ENCODE measurements around the gene MCOLN2. TPM values are rescaled to one million over a fixed set of nuclear protein-coding genes. Genes with fewer than 3 reads are reported as not detected.
"Not testable (repeated sequence)": the region's sequence is repeated elsewhere in the genome, so short reads cannot be mapped to it uniquely, and the experiment has no call there.

The MCOLN2 gene
- total and polyA plus RNA-seq, 4 donors, result 0.16 to 0.28 (median 0.25) TPM; not detected in 1

DNA sequence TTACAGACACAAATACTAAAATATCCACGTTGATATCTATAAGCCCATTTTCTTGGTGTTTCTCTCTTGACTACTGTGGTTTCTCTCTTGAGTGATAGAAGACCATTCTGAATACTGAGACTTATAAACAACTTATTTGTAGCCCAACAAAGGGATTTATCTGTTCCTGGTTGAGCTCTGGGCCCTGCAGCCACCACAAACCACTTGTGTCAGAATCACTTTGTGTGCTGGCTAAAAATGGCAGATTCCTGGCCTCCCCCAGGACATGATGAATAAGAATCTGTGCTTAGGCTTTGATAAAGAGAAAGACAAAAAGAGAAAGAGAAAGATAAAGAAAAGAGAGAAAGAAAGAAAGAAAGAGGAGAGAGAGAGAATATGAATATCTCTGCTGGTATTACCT is 18.9 kb upstream of the MCOLN2 start:
- no peak overlapping the region for H3K4me3 ChIP-seq (ENCODE audit: low read depth in 1 of 3, low read length in 3 of 3)
- WGBS, result 82% methylated on average over 1 of the region's 1 CpG
- H3K36me3 ChIP-seq (ENCODE audit: control insufficient read depth in 4 of 4, insufficient read depth in 3 of 4, low read depth in 1 of 4, low read length in 3 of 4), result no peaks in the 10 kb centered on the region
- no peaks in the 10 kb centered on the region for H3K9me3 ChIP-seq (ENCODE audit: control insufficient read depth in 4 of 4, low read length in 3 of 4)
- no peaks in the 10 kb centered on the region for H3K4me1 ChIP-seq (ENCODE audit: control insufficient read depth in 4 of 4, insufficient read depth in 4 of 4, low read length in 3 of 4)
- TF ChIP-seq, protein P1, sequence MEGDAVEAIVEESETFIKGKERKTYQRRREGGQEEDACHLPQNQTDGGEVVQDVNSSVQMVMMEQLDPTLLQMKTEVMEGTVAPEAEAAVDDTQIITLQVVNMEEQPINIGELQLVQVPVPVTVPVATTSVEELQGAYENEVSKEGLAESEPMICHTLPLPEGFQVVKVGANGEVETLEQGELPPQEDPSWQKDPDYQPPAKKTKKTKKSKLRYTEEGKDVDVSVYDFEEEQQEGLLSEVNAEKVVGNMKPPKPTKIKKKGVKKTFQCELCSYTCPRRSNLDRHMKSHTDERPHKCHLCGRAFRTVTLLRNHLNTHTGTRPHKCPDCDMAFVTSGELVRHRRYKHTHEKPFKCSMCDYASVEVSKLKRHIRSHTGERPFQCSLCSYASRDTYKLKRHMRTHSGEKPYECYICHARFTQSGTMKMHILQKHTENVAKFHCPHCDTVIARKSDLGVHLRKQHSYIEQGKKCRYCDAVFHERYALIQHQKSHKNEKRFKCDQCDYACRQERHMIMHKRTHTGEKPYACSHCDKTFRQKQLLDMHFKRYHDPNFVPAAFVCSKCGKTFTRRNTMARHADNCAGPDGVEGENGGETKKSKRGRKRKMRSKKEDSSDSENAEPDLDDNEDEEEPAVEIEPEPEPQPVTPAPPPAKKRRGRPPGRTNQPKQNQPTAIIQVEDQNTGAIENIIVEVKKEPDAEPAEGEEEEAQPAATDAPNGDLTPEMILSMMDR (IDR thresholded peaks at IDR 0.05; ENCODE audit: low read depth, low read length, missing input control), result no peak
- TF ChIP-seq EGR1 (IDR thresholded peaks at IDR 0.05; ENCODE audit: low read depth in 2 of 2) (no peak), FOXA1 (IDR thresholded peaks at IDR 0.05) (no peak), FOXA2 (IDR thresholded peaks at IDR 0.05) (no peak), JUND (IDR thresholded peaks at IDR 0.05) (no peak), RXRA (IDR thresholded peaks at IDR 0.05) (no peak), HNF4G (IDR thresholded peaks at IDR 0.05) (no peak), SP1 (IDR thresholded peaks at IDR 0.05) (no peak), RAD21 (IDR thresholded peaks at IDR 0.05) (no peak), YY1 (IDR thresholded peaks at IDR 0.05) (no peak), TAF1 (conservative IDR thresholded peaks at IDR 0.05) (no peak), ZBTB33 (IDR thresholded peaks at IDR 0.05) (no peak), GABPA (IDR thresholded peaks at IDR 0.05 in 1 of 2, conservative IDR thresholded peaks at IDR 0.05 in 1 of 2) (no peak), REST (IDR thresholded peaks at IDR 0.05) (no peak), HNF4A (conservative IDR thresholded peaks at IDR 0.05) (no peak), NR2F2 (IDR thresholded peaks at IDR 0.05) (no peak)
- TF ChIP-seq, protein P2, sequence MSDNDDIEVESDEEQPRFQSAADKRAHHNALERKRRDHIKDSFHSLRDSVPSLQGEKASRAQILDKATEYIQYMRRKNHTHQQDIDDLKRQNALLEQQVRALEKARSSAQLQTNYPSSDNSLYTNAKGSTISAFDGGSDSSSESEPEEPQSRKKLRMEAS (IDR thresholded peaks at IDR 0.05), result no peak
- TF ChIP-seq, protein P3, sequence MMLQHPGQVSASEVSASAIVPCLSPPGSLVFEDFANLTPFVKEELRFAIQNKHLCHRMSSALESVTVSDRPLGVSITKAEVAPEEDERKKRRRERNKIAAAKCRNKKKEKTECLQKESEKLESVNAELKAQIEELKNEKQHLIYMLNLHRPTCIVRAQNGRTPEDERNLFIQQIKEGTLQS (IDR thresholded peaks at IDR 0.05), result no peak
- DNase-seq (ENCODE audit: low spot score), result no peak
- H3K9ac ChIP-seq (ENCODE audit: low read depth in 1 of 2, low read length in 2 of 2), result no peak overlapping the region
- no peak overlapping the region for H3K27ac ChIP-seq (ENCODE audit: low read depth in 1 of 2, low read length in 2 of 2)
- H3K27me3 ChIP-seq (ENCODE audit: control insufficient read depth in 4 of 4, insufficient read depth in 4 of 4, low read length in 3 of 4), result no peaks in the 10 kb centered on the region

DNA sequence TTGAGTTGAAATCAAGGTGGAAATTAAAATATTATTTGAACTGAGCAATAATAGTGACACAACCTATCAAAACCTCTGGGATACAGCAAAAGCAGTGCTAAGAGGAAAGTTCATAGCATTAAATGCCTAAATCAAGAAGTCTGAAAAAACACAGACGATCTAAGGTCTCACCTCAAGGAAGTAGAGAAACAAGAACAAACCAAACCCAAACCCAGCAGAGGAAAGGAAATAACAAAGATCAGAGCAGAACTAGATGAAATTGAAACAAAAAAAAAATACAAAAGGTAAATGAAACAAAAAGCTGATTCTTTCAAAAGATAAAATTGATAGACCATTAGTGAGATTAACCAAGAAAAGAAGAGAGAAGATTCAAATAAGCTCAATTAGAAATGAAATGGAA is 8.7 kb upstream of the MCOLN2 start:
- H3K4me3 ChIP-seq (ENCODE audit: low read depth in 1 of 3, low read length in 3 of 3); H3K9me3 ChIP-seq (ENCODE audit: control insufficient read depth in 4 of 4, low read length in 3 of 4); H3K4me1 ChIP-seq (ENCODE audit: control insufficient read depth in 4 of 4, insufficient read depth in 4 of 4, low read length in 3 of 4); H3K9ac ChIP-seq (ENCODE audit: low read depth in 1 of 2, low read length in 2 of 2); H3K27ac ChIP-seq (ENCODE audit: low read depth in 1 of 2, low read length in 2 of 2); H3K27me3 ChIP-seq (ENCODE audit: control insufficient read depth in 4 of 4, insufficient read depth in 4 of 4, low read length in 3 of 4); H3K36me3 ChIP-seq (ENCODE audit: control insufficient read depth in 4 of 4, insufficient read depth in 3 of 4, low read depth in 1 of 4, low read length in 3 of 4); DNase-seq (ENCODE audit: low spot score): not testable (repeated sequence)
- 64% methylated on average over 1 of the region's 1 CpG for WGBS
